ENCODE results near the gene RILPL2.
"Not testable (repeated sequence)": the region's sequence is repeated elsewhere in the genome, so short reads cannot be mapped to it uniquely, and the experiment has no call there.

RILPL2 gene

DNA sequence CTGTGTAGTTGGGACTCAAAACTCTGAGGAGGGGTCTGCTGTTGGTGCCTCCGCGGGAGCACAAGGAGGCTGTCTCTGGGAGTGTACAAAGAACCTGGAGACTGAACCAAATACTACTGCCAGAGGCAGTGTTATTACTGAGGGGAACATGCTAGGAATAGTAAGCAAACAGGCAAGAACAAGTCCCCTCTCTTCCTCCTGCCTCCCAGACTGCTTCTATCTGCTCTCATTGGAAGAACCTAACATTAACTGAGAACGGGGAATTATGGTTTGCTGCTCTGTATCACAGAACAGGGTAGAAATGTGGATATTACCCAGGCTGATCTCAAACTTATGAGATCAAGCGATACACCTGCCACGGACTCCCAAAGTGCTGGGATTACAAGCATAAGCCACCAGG is 57.1 kb downstream of the RILPL2 start:
- no peak for DNase-seq

DNA sequence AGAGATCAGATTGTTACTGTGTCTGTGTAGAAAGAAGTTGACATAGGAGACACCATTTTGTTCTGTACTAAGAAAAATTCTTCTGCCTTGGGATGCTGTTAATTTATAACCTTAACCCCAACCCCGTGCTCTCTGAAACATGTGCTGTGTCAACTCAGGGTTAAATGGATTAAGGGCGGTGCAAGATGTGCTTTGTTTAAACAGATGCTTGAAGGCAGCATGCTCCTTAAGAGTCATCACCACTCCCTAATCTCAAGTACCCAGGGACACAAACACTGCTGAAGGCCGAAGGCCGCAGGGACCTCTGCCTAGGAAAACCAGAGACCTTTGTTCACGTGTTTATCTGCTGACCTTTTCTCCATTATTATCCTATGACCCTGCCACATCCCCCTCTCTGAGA is 64.1 kb downstream of the RILPL2 start:
- DNase-seq: not testable (repeated sequence)

DNA sequence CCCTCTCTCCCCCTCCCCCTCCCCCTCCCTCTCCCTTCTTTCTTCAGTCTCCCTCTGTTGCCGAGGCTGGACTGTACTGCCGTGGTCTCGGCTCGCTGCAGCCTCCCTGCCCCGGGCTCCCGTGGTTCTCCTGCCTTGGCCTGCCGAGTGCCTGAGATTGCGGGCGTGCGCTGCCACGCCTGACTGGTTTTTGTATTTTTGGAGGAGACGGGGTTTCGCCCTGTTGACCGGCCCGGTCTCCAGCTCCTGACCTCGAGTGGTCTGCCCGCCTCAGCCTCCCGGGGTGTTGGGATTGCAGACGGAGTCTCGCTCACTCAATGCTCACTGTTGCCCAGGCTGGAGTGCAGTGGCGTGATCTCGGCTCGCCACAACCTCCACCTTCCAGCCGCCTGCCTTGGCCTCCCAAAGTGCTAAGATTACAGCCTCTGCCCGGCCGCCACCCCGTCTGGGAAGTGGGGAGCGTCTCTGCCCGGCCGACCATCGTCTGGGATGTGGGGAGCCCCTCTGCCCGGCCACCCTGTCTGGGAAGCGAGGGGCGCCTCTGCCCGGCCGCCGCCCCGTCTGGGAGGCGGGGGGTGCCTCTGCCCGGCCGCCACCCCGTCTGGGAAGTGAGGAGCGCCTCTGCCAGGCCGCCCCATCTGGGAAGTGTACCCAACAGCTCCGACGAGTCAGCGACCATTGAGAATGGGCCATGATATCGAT is 64.7 kb downstream of the RILPL2 start:
- not testable (repeated sequence) for DNase-seq

DNA sequence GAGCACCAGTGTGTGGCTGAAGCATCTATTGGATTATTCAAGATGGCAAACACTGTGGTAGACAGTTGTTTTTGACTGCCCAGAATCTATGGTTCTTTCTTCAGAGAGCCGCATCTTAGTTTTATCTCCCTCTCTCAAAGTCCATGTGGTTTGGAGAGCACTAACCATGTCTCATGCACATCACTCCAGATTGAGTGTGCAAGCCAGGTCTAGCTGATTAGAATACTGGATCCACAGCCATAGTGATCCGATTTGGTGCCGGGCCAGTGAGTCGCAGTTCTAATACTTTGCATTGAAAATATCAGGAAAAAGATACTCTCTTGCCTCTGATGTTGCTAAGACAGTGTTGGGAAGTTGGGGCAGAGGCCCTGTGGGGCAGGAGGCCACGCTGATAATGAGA is 67.3 kb downstream of the RILPL2 start:
- DNase-seq: no peak

DNA sequence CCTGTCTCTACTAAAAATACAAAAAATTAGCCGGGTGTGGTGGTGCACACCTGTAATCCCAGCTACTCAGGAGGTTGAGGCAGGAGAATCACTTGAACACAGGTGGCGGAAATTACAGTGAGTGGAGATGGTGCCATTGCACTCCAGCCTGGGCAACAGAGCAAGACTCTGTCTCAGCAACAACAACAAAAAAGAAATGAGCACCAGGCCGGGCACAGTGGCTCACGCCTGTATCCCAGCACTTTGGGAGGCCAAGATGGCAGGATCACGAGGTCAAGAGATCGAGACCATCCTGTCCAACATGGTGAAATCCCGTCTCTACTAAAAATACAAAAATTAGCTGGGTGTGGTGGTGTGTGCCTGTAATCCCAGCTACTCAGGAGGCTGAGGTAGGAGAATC is 68.1 kb downstream of the RILPL2 start:
- DNase-seq: not testable (repeated sequence)

DNA sequence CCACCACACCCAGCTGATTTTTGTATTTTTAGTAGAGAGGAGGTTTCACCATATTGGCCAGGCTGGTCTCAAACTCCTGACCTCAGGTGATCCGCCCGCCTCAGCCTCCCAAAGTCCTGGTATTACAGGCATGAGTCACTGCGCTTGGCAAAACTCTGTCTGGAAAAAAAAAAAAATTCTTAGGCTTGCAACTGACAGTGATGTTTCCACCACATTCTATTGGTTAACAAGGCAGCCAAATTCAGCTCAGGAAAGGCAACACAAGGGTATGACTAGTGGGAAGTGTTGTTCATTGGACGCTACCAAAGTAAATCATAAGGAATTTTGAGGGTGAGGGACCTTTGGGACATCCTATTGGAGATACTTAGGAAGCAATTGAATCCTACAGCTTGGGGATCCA is 69.0 kb downstream of the RILPL2 start:
- DNase-seq: no peak

Data from bone marrow (tissue), 2 donors.